Measurements from ENCODE around the gene CPNE5.

DNA sequence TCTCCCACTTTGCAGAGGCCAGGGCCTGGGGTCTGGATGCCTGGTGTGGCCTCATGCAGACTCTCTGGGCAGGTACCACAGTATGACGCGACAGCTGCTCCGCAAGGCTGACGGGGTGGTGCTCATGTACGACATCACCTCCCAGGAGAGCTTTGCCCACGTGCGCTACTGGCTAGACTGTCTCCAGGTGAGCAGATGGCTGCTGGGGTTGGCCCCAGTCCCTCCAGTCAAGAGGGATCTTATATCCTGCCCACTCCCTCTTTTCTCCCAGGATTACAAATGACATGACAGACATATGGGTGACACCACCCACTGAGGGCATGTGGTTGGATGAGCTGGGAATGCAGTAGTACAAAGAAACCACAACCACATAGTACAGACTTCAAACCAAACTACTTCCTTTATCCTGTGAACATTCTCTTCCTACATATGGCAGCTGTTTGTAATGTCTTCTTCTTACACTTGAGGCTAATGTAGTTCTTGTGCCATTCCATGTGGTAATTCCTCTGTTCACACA lies 111.7 kb downstream of the CPNE5 start:
- TF ChIP-seq, protein P1, sequence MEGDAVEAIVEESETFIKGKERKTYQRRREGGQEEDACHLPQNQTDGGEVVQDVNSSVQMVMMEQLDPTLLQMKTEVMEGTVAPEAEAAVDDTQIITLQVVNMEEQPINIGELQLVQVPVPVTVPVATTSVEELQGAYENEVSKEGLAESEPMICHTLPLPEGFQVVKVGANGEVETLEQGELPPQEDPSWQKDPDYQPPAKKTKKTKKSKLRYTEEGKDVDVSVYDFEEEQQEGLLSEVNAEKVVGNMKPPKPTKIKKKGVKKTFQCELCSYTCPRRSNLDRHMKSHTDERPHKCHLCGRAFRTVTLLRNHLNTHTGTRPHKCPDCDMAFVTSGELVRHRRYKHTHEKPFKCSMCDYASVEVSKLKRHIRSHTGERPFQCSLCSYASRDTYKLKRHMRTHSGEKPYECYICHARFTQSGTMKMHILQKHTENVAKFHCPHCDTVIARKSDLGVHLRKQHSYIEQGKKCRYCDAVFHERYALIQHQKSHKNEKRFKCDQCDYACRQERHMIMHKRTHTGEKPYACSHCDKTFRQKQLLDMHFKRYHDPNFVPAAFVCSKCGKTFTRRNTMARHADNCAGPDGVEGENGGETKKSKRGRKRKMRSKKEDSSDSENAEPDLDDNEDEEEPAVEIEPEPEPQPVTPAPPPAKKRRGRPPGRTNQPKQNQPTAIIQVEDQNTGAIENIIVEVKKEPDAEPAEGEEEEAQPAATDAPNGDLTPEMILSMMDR (conservative IDR thresholded peaks at IDR 0.05 in 1 of 2, IDR thresholded peaks at IDR 0.05 in 1 of 2; ENCODE audit: low read depth in 1 of 2, low read length in 2 of 2) = no peak
- TF ChIP-seq EZH2 (IDR thresholded peaks at IDR 0.05; ENCODE audit: low read length, missing control alignments) = no peak
